AG10803 (cell line): ENCODE results near the gene CDH23.

Experiments used
- DNase-seq: peaks from one replicate; pipeline ENCODE4 v3.0.0; 2010; ENCODE audit warnings: low read depth
- H3K4me3 ChIP-seq: 2 replicates; pipeline ENCODE4 v1.5.1; 2011; ENCODE audit warnings: mild to moderate bottlenecking, low read length, control low read depth
- CTCF ChIP-seq: conservative IDR thresholded peaks from 2 replicates; pipeline ENCODE4 v1.5.1; 2011; ENCODE audit warnings: mild to moderate bottlenecking, low read length, control low read depth, inconsistent platforms

CDH23 gene

GRCh38 chr10:71525721-71526120 is 129.0 kb downstream of the CDH23 start:
- no peak for TF ChIP-seq CTCF
- no peak overlapping the region for H3K4me3 ChIP-seq

GRCh38 chr10:71526653-71527052 is 129.9 kb downstream of the CDH23 start:
- no peak for DNase-seq
- TF ChIP-seq CTCF = no peak
- H3K4me3 ChIP-seq = no peak overlapping the region

More at GRCh38 chr10:71525721-71526120, 129.0 kb downstream of the CDH23 start:
- DNase-seq = no peak

GRCh38 chr10:71527135-71527534 is 130.4 kb downstream of the CDH23 start:
- no peak overlapping the region for H3K4me3 ChIP-seq
- DNase-seq = no peak
- TF ChIP-seq CTCF = no peak

GRCh38 chr10:71528371-71529206 is 131.9 kb downstream of the CDH23 start:
- DNase-seq = no peak
- H3K4me3 ChIP-seq = no peak overlapping the region
- no peak for TF ChIP-seq CTCF

- no peak overlapping the region for H3K4me3 ChIP-seq
- no peak for DNase-seq
- TF ChIP-seq CTCF = no peak
Measured at GRCh38 chr10:71529207-71529827, 132.6 kb downstream of the CDH23 start.

GRCh38 chr10:71530781-71531180 is 134.1 kb downstream of the CDH23 start:
- no peak for TF ChIP-seq CTCF
- no peak for DNase-seq

More at GRCh38 chr10:71530781-71531180, 134.1 kb downstream of the CDH23 start:
- H3K4me3 ChIP-seq = no peak overlapping the region
